Peyer's patch (tissue), 4 donors: ENCODE measurements around the gene EPS8. TPM values are rescaled to one million over a fixed set of nuclear protein-coding genes. Genes with fewer than 3 reads are reported as not detected.
"Not testable (repeated sequence)": the region's sequence is repeated elsewhere in the genome, so short reads cannot be mapped to it uniquely, and the experiment has no call there.

Source experiments
- DNase-seq, 3 donors: peaks; one replicate each; pipeline ENCODE4 v3.0.0-alpha.2; 2017 to 2019
- H3K27ac ChIP-seq, 4 donors: fragments of 200-600 bp; sonication (generic); one replicate each; pipeline ENCODE4 v1.5.1; 2016 to 2019
- H3K27me3 ChIP-seq, 2 donors: fragments of 200-600 bp; sonication (generic); one replicate each; pipeline ENCODE4 v1.5.1; 2019
- H3K36me3 ChIP-seq, 3 donors: fragments of 200-600 bp; sonication (generic); one replicate each; pipeline ENCODE4 v1.5.1; 2016 to 2019
- H3K4me1 ChIP-seq, 4 donors: fragments of 200-600 bp; sonication (generic); one replicate each; pipeline ENCODE4 v1.5.1; 2016 to 2019
- H3K4me3 ChIP-seq, 4 donors: fragments of 200-600 bp; sonication (generic); 1 replicate in 3 of 4; 2 replicates in 1 of 4; pipeline ENCODE4 v1.5.1; 2016 to 2019; ENCODE audit warnings: mild to moderate bottlenecking in 1 of 4
- H3K9me3 ChIP-seq, 4 donors: fragments of 200-600 bp; sonication (generic); one replicate each; pipeline ENCODE4 v1.5.1; 2016 to 2019; ENCODE audit warnings: mild to moderate bottlenecking in 1 of 4
- POLR2A ChIP-seq, 2 donors: fragments of 450-650 bp; IDR thresholded peaks; one replicate each; pipeline ENCODE4 v1.5.1; 2017; ENCODE audit warnings: antibody characterized with exemption in 2 of 2, mild to moderate bottlenecking in 2 of 2, moderate library complexity in 2 of 2
- total RNA-seq, 4 donors: library from RNA; depleted of rRNA; stranded (reverse); fragments of >200 nt; gene quantifications; one replicate each; pipeline ENCODE4 v1.1.0, GENCODE V29; 2016
- TF ChIP-seq, protein P1 (sequence below), 6 experiments: fragments of 450-650 bp in 4 of 6; fragments of 200-600 bp in 2 of 6; sonication (generic) in 1 of 6; IDR thresholded peaks; one replicate each; pipeline ENCODE4 v1.5.1; 2017 to 2019; ENCODE audit warnings: antibody characterized with exemption in 6 of 6, mild to moderate bottlenecking in 3 of 6, moderate library complexity in 1 of 6

The EPS8 gene
- total RNA-seq, 4 donors from 2014 or later: 57.8 to 168 (median 129) TPM

DNA sequence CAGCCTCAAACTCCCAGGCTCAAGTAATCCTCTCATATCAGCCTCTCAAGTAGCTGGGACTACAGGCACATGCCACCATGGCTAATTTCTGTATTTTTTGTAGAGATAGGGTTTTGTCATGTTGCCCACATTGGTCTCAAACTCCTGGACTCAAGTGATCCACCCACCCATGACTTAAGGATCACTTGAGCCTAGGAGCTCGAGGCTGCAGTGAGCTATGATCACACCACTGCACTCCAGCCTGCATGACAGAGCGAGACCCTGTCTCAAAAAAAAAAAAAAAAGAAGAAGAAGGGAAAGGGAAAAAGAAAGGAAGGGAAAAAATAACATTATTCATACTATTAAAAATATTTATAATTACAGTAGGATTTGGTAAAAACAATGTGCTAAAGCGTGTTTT, 19.2 kb downstream of the EPS8 start:
- Histone ChIP-seq H3K27ac (no peak overlapping the region), H3K27me3 (no peaks in the 10 kb centered on the region), H3K4me1 (peaks cover 0 to 12% (median 0%) of the 10 kb centered on the region in 4 donors), H3K36me3 (no peaks in the 10 kb centered on the region), H3K9me3 (no peaks in the 10 kb centered on the region), H3K4me3 (no peak overlapping the region)
- DNase-seq: no peak
- TF ChIP-seq, protein P1, sequence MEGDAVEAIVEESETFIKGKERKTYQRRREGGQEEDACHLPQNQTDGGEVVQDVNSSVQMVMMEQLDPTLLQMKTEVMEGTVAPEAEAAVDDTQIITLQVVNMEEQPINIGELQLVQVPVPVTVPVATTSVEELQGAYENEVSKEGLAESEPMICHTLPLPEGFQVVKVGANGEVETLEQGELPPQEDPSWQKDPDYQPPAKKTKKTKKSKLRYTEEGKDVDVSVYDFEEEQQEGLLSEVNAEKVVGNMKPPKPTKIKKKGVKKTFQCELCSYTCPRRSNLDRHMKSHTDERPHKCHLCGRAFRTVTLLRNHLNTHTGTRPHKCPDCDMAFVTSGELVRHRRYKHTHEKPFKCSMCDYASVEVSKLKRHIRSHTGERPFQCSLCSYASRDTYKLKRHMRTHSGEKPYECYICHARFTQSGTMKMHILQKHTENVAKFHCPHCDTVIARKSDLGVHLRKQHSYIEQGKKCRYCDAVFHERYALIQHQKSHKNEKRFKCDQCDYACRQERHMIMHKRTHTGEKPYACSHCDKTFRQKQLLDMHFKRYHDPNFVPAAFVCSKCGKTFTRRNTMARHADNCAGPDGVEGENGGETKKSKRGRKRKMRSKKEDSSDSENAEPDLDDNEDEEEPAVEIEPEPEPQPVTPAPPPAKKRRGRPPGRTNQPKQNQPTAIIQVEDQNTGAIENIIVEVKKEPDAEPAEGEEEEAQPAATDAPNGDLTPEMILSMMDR (IDR thresholded peaks at IDR 0.05): no peak
- TF ChIP-seq POLR2A (IDR thresholded peaks at IDR 0.05): no peak

DNA sequence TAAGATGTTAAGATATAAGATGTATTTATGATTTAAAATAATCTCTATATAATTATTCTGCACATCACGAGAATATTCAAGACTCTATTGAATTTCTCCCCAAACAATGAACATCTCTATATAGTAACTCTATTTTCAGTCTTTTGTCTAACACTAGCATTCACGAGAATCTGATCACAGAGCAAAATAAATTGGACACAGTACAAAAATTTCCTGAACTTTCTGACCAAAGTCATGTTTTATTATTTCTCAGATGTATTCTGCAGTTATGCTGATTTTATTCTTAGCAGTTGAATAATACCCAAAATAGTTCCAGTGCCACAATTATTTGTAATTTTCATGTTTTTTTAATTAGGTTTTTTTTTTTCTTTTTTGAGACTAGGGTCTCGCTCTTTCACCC, 19.6 kb downstream of the EPS8 start:
- H3K9me3 ChIP-seq: no peaks in the 10 kb centered on the region
- no peak overlapping the region for H3K27ac ChIP-seq
- H3K36me3 ChIP-seq: no peaks in the 10 kb centered on the region
- no peak overlapping the region for H3K4me3 ChIP-seq
- TF ChIP-seq POLR2A (IDR thresholded peaks at IDR 0.05): no peak
- TF ChIP-seq, protein P1 (IDR thresholded peaks at IDR 0.05): no peak
- no peak for DNase-seq
- H3K27me3 ChIP-seq: no peaks in the 10 kb centered on the region
- H3K4me1 ChIP-seq: peaks cover 0 to 9% (median 0%) of the 10 kb centered on the region in 4 donors

DNA sequence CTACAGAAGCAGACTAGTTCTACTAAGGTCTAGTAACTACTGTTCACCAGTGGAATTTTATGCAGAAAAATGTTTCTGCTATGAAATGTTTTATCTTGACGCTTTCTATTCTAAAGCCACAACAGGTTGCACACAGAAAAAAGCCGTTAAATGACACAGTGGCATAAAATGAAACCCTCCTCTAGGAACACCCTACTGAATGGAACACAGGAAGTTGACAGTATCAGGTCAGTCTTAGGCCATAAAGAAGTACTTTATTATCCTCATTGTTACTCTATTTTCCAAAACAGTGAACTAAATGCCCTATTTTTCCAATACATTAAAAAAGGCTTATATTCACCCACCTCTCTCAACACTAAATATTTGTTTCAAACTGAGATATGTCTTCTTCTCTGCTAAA, 21.9 kb downstream of the EPS8 start:
- TF ChIP-seq, protein P1 (IDR thresholded peaks at IDR 0.05): no peak
- no peak for DNase-seq
- Histone ChIP-seq H3K27ac (no peak overlapping the region), H3K27me3 (no peaks in the 10 kb centered on the region), H3K9me3 (no peaks in the 10 kb centered on the region), H3K36me3 (no peaks in the 10 kb centered on the region), H3K4me1 (peaks cover 0 to 3% (median 0%) of the 10 kb centered on the region in 4 donors), H3K4me3 (no peak overlapping the region)

DNA sequence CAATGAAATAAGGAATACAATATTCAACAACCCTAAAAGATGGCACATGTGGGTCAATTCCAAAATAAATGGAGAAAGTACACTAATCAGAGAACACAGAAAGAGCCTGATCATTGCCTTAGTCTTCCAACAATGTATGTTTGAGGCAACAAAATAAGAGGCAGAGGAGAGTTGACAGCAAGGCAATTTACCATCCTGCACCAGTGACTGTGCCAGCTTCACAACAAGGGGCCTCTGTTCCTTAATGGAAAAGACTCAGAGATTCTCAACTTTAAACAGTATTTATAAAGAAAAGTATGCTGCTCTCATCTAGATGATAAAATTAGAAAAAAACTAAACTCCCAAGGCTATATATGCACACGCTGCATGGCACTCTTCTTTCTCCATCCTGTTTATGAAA, 25.9 kb downstream of the EPS8 start:
- H3K9me3 ChIP-seq: no peaks in the 10 kb centered on the region
- H3K4me1 ChIP-seq: peaks cover 0 to 3% (median 0%) of the 10 kb centered on the region in 4 donors
- H3K27me3 ChIP-seq: no peaks in the 10 kb centered on the region
- no peak for TF ChIP-seq POLR2A (IDR thresholded peaks at IDR 0.05)
- H3K27ac ChIP-seq: no peak overlapping the region
- DNase-seq: no peak
- H3K36me3 ChIP-seq: no peaks in the 10 kb centered on the region
- no peak overlapping the region for H3K4me3 ChIP-seq

DNA sequence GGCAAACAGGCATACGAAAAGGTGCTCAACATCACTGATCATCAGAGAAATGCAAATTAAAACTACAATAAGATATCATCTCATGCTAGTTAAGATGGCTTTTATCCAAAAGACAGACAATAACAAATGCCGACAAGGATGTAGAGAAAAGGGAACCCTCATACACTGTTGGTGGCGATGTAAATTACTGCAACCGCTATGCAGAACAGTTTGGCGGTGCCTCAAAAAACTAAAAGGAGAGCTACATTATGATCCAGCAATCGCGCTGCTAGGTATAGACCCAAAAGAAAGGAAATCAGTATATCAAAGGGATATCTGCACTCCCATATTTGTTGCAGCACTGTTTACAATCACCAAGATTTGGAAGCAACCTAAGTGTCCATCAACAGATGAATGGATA, 27.0 kb downstream of the EPS8 start:
- not testable (repeated sequence) for H3K27me3 ChIP-seq, H3K4me3 ChIP-seq, H3K36me3 ChIP-seq, DNase-seq, H3K27ac ChIP-seq, H3K9me3 ChIP-seq, H3K4me1 ChIP-seq

DNA sequence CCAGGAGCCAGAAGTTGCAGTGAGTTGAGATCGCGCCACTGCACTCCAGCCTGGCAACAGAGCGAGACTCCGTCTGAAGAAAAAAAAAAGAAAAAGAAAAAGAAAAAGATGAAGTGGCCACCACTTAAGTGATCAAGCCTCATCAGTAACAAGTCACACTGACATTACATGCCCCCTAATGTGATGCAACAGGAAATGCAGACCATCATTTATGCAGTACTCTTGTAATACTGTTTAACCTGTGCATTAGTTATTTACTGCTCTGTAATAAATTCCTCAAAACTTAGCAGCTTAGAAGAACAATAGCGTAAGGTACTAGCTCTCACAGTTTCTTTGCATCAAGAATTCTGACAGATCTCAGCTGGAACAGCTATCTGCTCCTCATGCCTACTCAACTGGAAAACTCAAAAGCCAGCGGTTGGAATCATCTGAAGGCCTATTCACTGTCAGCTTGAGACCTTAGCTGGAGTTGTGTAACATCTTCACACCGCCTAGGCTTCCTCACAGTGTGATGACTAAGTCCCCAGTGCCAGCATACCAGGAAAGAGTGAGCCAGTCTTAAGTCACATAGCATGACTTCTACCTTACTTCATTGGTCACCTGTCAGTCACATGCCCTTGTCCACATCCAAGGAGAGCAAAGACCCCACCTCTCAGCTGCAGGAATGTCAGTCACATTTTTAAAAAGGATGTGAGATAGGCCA, 31.5 kb downstream of the EPS8 start:
- no peaks in the 10 kb centered on the region for H3K36me3 ChIP-seq
- H3K4me1 ChIP-seq: no peaks in the 10 kb centered on the region
- peak overlapping the region in 1 of 4 donors; percentile 32 for H3K27ac ChIP-seq
- no peak overlapping the region for H3K4me3 ChIP-seq
- no peaks in the 10 kb centered on the region for H3K9me3 ChIP-seq
- TF ChIP-seq, protein P1 (IDR thresholded peaks at IDR 0.05): no peak
- no peaks in the 10 kb centered on the region for H3K27me3 ChIP-seq
- peak in 1 of 3 donors; percentile 79 for DNase-seq

DNA sequence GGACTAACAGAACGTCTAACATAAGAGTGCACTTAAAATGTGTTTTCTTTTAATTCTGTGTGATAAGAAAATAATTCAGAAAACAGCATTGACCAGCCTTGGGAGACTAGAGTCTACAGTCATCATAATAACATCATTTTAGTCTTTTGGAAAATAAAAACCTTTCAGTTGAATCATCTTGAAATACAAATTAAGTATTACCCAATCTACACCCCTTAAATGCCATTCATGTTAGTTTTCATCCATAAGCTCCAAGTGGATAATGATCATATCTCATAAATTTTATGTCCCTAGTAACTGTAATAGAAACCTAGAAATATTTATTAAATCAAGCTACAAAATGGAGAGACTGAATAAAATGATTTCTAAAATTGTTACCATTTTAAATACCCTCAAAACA, 32.4 kb downstream of the EPS8 start:
- DNase-seq: no peak
- no peaks in the 10 kb centered on the region for H3K36me3 ChIP-seq
- H3K4me1 ChIP-seq: no peaks in the 10 kb centered on the region
- no peak overlapping the region for H3K27ac ChIP-seq
- H3K27me3 ChIP-seq: no peaks in the 10 kb centered on the region
- TF ChIP-seq POLR2A (IDR thresholded peaks at IDR 0.05): no peak
- TF ChIP-seq, protein P1 (IDR thresholded peaks at IDR 0.05): no peak
- no peak overlapping the region for H3K4me3 ChIP-seq
- no peaks in the 10 kb centered on the region for H3K9me3 ChIP-seq
